Stomach smooth muscle (tissue), 2 donors: ENCODE measurements around the gene DYNLRB1.

Experiments used
- H3K27ac ChIP-seq: one replicate; pipeline ENCODE4 v1.7.0; 2013; ENCODE audit warnings: mild to moderate bottlenecking, low read length, inconsistent platforms
- H3K27me3 ChIP-seq, 2 donors: one replicate each; pipeline ENCODE4 v1.7.0; 2013; ENCODE audit warnings: low read length in 2 of 2; ENCODE audit not compliant: insufficient read depth in 2 of 2, control insufficient read depth in 1 of 2
- H3K36me3 ChIP-seq, 2 donors: one replicate each; pipeline ENCODE4 v1.7.0; 2013; ENCODE audit warnings: low read length in 2 of 2; ENCODE audit not compliant: control insufficient read depth in 2 of 2, insufficient read depth in 2 of 2
- H3K4me1 ChIP-seq: one replicate; pipeline ENCODE4 v1.7.0; 2013; ENCODE audit warnings: low read length; ENCODE audit not compliant: control insufficient read depth, insufficient read depth
- H3K4me3 ChIP-seq, 2 donors: one replicate each; pipeline ENCODE4 v1.7.0; 2013; ENCODE audit warnings: low read length in 2 of 2
- H3K9ac ChIP-seq, 2 donors: one replicate each; pipeline ENCODE4 v1.7.0; 2013; ENCODE audit warnings: low read length in 2 of 2, mild to moderate bottlenecking in 1 of 2
- H3K9me3 ChIP-seq, 2 donors: one replicate each; pipeline ENCODE4 v1.7.0; 2013; ENCODE audit warnings: low read length in 2 of 2; ENCODE audit not compliant: control insufficient read depth in 2 of 2
- donor health status: healthy.
- donor health status: Pancreatic carcinoma.

The DYNLRB1 gene

DNA sequence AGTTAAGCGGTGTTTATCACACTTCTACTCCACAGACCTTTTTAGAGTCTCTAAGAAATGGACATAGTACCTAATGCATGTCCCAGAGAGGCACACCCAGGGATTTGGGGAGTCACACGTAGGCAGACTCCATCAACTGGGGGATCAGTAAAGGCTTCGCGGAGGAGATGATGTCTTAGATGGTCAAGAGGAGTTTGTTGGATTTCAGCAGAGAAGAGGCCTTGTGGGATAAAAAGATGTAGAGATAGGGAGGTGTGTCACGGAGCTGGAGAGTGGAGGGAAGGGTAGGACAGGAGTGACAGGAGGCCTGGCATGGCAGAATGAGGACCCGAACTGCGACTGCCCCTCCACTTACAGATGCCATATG is 9.1 kb downstream of the DYNLRB1 start:
- no peak overlapping the region for H3K9ac ChIP-seq
- no peaks in the 10 kb centered on the region for H3K9me3 ChIP-seq
- no peak overlapping the region for H3K4me3 ChIP-seq
- H3K4me1 ChIP-seq: peaks cover 44% of the 10 kb centered on the region
- peaks cover 25 to 34% of the 10 kb centered on the region in 2 donors for H3K36me3 ChIP-seq
- peak overlapping the region; percentile 66 for H3K27ac ChIP-seq
- H3K27me3 ChIP-seq: no peaks in the 10 kb centered on the region

DNA sequence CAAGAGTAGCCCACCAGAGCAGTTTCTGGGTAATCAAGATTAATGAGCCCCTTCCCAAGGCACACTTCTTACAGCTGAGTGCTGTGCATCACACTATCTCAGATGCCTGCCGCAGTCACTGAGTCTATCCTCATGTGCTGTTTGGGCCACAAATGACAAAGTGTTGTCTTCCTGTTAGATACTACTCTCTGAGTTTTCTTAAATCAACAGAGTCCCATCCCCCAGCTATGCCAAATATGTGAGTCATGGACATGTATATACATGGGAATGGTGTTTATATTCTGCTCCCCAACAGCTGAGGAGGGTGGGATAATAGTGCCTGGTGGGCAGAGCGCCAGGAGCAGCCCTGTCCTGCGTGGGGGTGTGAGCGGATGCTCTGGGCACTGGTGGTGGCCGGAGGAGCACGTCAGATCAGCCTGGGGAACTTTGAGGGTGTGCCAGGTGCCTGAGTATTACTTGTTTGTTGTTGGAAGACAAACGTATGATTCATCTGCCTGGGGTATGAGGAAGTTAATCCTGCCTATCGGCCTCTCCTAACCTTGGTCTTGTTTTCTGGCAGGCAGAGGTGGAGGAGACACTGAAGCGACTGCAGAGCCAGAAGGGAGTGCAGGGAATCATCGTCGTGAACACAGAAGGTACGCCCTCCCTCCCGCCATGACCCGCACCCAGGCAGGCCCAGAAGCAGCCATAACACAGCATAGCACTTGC is 9.6 kb downstream of the DYNLRB1 start:
- no peaks in the 10 kb centered on the region for H3K9me3 ChIP-seq
- H3K36me3 ChIP-seq: peaks cover 30 to 38% of the 10 kb centered on the region in 2 donors
- H3K27me3 ChIP-seq: no peaks in the 10 kb centered on the region
- peak overlapping the region; percentile 66 for H3K27ac ChIP-seq
- peaks cover 45% of the 10 kb centered on the region for H3K4me1 ChIP-seq
- peak overlapping the region; percentile 3 to 29 for H3K9ac ChIP-seq
- peak overlapping the region; percentile 16 to 57 for H3K4me3 ChIP-seq

DNA sequence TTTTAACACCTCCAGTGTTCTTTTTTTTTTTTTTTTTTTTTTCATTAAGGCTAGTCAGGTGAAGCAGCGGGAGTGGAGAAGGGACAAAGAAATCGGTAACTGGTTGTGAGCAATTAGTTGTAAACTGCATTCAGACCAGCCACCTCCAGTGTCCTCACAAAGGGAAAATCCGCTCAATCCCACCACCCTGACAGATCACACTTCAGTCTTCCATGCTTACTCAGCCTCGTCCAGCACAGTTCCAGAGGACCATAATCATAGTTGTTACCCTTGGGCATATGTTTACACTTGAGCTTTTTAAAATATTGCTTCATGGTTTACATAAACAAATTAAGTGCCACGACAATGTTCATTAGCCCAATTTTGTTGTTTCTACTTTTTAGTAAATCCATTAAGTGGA is 10.2 kb downstream of the DYNLRB1 start:
- no peaks in the 10 kb centered on the region for H3K9me3 ChIP-seq
- H3K27ac ChIP-seq: peak overlapping the region; percentile 66
- H3K4me1 ChIP-seq: peaks cover 47% of the 10 kb centered on the region
- H3K27me3 ChIP-seq: no peaks in the 10 kb centered on the region
- H3K4me3 ChIP-seq: peak overlapping the region in 1 of 2 donors; percentile 16
- H3K36me3 ChIP-seq: peaks cover 32 to 39% of the 10 kb centered on the region in 2 donors
- H3K9ac ChIP-seq: peak overlapping the region in 1 of 2 donors; percentile 3

DNA sequence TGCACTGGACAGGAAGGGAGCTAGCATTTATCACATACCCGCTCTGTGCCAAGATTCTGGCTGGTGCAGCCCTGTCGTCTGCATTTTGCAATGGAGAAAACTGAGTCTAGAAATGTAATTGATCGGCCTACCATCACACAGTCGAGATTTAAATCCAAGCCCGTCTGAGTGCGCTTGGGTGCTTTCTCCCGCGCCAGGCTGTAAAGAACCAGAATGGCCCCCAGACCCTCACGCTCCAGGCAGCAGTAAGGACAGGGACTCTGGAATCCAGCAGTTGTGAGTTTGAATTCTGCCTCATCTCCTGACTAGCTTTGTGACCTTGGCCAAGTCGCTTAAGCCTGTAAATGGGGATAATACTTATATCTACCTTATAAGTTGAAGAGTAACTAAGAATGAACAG is 10.8 kb downstream of the DYNLRB1 start:
- Histone ChIP-seq H3K4me1 (peaks cover 47% of the 10 kb centered on the region), H3K27ac (no peak overlapping the region), H3K9me3 (no peaks in the 10 kb centered on the region), H3K4me3 (no peak overlapping the region), H3K27me3 (no peaks in the 10 kb centered on the region), H3K36me3 (peaks cover 32 to 44% of the 10 kb centered on the region in 2 donors), H3K9ac (no peak overlapping the region)

DNA sequence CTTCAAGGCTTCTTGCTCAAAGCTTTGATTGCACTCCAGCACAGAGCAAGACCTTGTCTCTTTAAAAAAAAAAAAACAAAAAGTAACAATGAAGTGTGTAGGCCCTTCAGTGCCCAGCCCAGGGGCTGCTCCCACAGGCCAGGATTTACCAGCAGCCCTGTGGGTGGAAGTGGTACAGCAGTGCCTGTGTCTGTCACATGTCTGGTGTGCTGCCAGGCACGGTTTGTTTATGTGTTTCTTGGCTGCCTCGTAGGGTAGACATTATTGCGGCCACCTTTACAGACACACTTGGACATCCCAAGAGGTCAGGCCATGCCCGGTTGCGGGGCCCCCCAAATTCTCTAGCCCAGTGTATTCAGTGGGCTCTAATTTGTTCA is 12.7 kb downstream of the DYNLRB1 start:
- Histone ChIP-seq H3K27me3 (no peaks in the 10 kb centered on the region), H3K9me3 (no peaks in the 10 kb centered on the region), H3K4me3 (no peak overlapping the region), H3K4me1 (peaks cover 37% of the 10 kb centered on the region), H3K9ac (no peak overlapping the region), H3K27ac (no peak overlapping the region), H3K36me3 (peaks cover 32 to 56% of the 10 kb centered on the region in 2 donors)

DNA sequence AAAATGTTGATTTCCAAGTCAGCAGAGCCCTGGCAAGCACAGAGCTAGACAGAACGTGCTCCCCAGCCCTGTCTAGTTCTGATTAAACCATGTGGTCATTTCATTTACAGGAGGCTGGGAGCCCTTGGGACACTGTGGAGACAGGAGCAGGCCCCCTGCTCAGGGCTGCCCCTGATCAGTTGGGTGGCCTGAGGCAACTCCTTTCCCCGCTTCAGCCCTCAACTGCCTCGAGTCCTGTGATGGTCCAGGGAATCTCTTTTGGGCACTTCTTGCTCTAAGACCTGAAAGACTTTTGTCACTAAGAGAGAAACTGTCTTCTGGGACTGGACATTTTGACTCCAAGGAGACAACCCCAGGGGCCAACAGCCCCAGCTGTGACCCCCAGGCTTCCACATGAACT is 13.5 kb downstream of the DYNLRB1 start:
- H3K4me1 ChIP-seq: peaks cover 37% of the 10 kb centered on the region
- peaks cover 39 to 63% of the 10 kb centered on the region in 2 donors for H3K36me3 ChIP-seq
- no peak overlapping the region for H3K4me3 ChIP-seq
- no peaks in the 10 kb centered on the region for H3K9me3 ChIP-seq
- no peaks in the 10 kb centered on the region for H3K27me3 ChIP-seq
- H3K9ac ChIP-seq: no peak overlapping the region
- no peak overlapping the region for H3K27ac ChIP-seq

DNA sequence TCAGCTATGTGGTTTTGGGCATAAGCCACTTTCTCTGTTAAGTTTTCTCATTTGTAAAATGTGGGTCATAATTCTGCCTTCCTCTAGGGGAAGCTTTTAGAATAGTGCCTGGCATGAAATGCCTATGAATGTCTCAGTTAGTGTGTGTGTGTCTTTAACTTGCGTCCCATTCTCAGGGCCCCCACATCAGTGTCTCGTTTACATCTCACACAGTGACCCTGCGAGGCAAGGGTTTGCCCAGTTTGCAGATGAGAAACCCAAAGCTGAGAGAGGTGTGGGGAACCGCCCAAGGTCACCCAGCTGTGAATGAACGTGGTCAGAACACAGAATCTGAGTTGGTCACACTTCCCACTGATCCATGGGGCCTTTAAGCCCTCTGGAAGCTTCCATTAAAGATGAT is 14.1 kb downstream of the DYNLRB1 start:
- no peak overlapping the region for H3K27ac ChIP-seq
- H3K9ac ChIP-seq: no peak overlapping the region
- H3K9me3 ChIP-seq: no peaks in the 10 kb centered on the region
- peaks cover 45 to 67% of the 10 kb centered on the region in 2 donors for H3K36me3 ChIP-seq
- H3K4me1 ChIP-seq: peaks cover 34% of the 10 kb centered on the region
- no peaks in the 10 kb centered on the region for H3K27me3 ChIP-seq
- H3K4me3 ChIP-seq: no peak overlapping the region

DNA sequence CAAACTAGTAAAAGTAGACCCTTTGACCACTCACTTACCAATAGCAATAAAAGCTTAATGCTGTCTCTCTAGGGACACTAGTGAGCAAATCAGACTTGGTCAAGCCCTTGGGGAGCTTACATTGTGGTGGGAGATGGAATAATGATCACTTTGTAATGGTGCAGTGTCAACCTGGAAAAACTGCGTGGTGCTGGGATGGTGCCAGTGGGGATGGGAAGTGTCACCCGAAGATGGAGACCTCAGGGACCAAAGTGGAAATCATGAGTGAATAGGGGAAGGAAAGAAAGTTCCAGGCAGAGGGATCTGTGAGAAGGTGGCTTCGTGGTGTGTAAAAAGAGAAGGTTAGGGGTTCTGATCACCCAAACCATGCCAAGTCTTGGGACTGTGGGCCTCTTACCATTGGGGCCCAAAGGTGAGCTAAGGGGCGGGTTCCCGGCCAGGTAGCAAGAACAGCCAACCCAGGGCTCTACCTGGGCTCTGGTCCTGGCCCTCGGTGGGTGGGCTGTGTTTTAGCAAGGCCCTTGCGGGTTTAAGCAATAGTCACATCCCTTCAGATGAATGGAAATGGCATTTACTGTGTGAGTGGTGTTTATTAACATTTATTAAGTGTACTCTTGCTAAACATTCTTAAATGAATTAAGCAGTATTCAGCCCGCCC is 15.5 kb downstream of the DYNLRB1 start:
- Histone ChIP-seq H3K9ac (no peak overlapping the region), H3K27ac (no peak overlapping the region), H3K4me1 (peaks cover 21% of the 10 kb centered on the region), H3K4me3 (no peak overlapping the region), H3K36me3 (peaks cover 53 to 76% of the 10 kb centered on the region in 2 donors), H3K27me3 (no peaks in the 10 kb centered on the region), H3K9me3 (no peaks in the 10 kb centered on the region)

DNA sequence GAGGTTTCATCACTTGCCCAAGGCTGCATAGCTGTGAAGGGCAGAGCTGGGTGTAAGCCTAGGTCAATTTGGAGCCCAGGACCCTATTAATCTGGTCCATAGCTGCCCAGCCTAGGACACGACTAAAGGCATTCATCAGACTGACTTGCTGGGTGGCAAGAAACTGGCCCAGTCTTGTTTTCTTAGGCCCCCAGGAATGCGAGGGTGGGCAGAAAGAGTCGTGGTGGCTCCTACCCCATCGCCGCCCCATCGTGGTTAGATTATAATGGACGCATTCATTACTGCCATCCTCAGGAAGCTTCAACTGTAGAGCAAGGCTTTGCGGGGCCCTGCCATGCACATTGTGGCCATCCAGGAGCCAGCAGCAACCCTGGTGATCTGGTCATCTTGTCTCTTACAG is 16.1 kb downstream of the DYNLRB1 start:
- Histone ChIP-seq H3K9me3 (no peaks in the 10 kb centered on the region), H3K9ac (no peak overlapping the region), H3K27ac (no peak overlapping the region), H3K4me3 (no peak overlapping the region), H3K36me3 (peaks cover 53 to 76% of the 10 kb centered on the region in 2 donors), H3K4me1 (peaks cover 17% of the 10 kb centered on the region), H3K27me3 (no peaks in the 10 kb centered on the region)

DNA sequence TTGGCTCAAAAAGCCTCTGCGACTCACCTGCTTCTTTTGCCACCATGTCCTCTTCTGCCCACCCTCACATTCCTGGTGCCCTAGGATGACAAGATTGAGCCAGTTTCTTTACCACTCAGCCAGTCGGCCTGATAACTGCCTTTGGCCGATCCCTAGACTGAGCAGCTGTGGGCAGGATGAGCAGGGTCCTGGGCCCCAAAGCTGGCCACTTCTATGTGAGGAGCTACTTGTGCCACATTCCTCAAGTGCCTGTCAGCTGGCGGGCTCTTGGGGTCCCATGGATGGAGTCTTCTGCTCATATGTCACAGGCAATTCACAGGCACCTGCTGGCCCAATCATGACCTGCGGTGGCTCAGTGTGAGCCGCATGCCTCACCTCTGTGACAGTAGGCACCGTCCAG is 16.5 kb downstream of the DYNLRB1 start:
- Histone ChIP-seq H3K9ac (no peak overlapping the region), H3K9me3 (no peaks in the 10 kb centered on the region), H3K4me3 (no peak overlapping the region), H3K27me3 (no peaks in the 10 kb centered on the region), H3K4me1 (peaks cover 17% of the 10 kb centered on the region), H3K27ac (no peak overlapping the region), H3K36me3 (peaks cover 53 to 76% of the 10 kb centered on the region in 2 donors)
